GM10847 (cell line): ENCODE results near the gene PLCL2.

Experiments
- POLR2A ChIP-seq: IDR thresholded peaks from 2 replicates; pipeline ENCODE4 v1.6.1; 2011; ENCODE audit not compliant: insufficient read length; ENCODE audit errors: extremely low read depth

PLCL2 gene

DNA sequence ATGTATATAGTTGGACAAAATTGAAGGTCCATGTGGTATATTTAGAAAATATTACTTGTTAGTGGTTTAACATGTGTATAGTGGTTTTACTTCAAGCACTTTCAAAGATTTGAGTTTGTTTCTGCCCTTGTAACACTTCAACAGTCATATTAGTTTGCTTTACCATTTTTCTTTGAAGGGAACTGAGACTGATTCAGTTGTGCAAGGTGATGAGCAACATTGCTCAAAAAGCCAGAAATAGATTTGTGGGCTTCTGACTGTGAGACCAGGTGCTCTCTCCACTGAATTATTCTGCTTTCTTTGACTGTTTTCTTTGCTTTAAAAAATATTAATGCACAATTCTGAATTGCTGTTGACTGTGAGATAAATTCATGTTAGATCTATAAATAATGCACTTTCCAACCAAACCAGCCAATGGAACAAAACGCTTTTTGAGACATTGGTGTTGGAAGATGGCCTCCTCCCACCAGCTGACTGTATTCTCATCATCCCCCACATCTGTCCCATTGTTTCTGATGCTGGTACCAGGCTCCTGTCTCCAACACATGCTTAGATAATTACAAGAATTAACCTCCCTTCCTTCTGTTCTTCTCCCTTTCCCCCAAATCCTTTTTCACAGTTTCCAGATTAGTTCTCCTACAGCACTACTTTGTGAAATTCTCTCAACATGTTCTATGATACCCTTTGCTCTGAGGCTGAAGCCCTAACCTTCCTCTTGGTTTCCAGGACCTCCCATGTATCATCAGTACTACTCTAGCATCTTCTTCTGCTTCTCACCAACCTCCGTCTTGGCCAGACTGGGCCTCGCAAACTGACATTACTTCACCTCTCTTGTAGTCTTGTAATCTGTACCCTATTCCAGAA is 27.9 kb downstream of the PLCL2 start:
- TF ChIP-seq POLR2A, result no peak

DNA sequence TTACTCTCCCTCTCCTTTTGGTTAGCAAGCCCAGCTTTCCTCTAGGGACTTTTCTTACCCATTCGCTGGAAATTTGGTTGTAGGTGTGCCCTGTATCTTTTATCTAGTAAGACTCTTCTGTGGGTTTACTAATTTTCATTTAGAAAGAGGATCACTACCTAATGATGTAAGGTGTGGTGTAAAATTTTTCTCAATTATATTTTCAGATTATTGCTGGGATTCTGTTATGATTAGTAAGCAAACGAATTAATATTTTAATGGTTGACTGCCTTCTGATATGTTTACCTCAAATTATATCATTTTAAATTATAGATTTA is 28.5 kb downstream of the PLCL2 start:
- TF ChIP-seq POLR2A, result no peak

DNA sequence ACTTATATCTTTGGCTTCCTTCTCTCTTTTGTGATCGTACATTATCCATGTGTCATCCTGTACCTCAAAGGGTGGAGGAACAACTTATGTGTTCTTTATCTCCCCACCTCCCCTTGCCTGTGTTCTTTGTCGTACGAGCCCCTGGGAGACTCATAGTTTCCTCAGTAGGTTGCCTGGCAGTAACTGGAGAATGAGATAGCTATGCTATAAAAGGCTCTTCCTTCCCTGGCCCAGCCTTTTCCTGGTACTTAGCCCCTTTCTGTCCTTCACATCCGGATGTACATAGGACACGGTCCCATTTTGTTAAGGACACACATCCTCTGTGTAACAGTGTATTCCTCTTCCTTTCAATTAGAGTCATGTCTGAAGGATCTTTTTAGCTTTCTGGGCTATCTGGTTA is 32.1 kb downstream of the PLCL2 start:
- no peak for TF ChIP-seq POLR2A

DNA sequence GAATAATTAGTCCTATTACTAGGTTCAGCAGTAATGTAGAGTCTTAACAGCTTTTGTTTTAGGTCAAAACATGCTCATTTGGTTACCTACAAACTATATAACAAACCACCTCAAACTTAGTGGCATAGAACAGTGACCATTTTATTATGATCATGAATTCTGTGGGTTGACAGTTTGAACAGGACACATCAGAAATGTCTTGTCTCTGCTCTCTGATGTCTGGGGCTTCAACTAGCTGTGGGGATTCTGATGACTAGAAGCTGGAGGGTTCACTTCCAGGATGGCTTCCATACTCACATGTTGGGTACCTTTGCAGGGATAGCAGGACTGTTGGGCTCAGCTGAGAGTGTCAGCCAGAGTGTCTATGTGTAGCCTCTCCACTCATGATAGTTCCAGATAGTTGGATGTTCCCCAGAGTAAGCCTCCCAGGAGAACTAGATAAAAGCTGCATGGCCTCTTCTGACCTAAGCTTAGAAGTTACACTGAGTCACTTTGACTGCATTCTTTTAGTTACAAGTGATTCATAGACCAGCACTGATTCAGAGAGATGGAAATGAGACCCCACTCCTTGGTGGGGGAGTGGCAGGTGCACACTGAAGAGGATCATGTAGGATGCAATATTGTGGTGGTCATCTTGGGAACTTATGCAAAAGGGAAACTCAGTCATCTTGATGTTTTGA is 32.6 kb downstream of the PLCL2 start:
- no peak for TF ChIP-seq POLR2A

DNA sequence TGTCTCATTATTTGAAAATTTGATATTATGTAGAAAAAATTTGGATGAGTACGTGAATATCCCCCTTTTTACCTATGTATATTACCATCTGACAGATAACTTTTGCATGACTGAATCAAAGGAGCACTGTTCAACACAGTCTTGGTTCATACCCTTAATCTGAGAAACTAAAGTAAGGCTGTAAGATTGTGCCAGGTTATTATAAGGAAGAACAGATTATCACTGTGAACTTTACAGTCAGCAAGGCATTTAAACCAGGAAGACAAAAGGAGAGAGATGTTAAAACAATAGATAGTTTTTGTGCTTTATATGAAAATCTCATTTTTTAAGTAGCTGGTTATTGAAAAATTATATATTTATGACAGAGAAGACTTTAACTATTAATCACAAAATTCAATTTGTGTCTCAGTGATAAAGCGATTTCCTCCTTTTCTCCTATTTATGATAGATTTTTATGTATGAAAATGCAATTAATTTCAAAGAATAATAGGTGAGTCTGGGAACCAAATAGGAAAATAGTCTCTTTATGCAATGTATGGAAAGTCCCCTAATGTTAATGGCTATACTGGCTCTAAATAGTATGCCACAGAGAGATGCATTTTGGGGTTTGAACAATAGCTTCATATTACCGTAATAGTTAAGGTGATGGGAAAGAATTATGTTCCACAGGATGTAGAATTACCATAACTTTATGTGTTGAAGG is 33.4 kb downstream of the PLCL2 start:
- no peak for TF ChIP-seq POLR2A

DNA sequence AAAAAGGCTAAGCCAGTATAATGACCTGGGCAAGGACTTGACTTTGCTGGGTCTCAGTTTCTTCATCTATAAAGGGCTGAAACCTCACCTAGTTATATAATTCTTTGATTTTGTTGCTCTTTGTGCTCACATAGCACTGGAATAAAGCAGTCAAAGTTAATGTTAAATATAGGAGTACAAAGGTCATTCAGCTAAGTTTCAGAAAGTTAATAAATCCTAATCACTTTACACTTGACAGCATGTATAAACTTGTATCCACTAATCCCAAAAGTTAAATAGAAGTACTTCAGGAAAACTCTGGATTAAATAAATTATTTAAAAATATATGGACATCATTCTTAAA is 33.9 kb downstream of the PLCL2 start:
- no peak for TF ChIP-seq POLR2A

DNA sequence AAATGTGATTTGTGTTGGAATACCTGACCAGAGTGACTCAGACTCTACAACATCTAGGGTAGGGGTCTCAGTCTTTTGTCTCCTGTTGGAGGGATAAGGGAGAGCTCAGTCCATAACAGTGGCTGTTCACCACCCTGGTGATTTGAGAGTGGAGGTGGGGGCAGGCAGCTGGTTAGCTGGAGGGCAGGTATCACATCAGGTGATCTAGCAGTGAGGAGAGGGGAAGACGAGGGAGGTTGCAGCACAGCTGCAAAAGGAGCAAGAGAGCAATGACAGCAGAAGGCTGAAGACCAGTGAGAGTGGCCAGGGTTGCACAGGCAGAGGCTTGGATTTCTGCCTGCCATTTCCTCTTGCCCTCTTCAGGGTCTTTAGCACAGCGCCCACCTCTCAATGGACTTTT is 38.4 kb downstream of the PLCL2 start:
- TF ChIP-seq POLR2A, result no peak

DNA sequence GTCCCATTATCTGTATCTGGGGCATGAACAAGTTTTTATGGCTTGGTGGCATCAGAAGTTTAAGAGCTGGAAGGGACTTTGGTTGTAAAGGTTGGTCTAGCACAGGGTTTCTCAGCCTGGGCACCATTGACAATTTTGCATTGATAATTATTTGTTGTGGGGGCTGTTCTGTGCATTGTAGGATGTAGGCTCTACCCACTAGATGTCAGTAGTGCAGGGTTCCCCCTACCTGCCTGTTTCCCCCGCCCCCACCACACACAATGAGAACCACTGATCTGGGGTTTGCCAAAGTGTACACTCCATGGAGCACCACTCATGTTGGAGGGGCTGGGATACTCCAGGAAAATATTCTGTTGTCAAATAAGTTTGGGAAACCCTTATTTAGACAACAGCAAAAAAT is 42.7 kb downstream of the PLCL2 start:
- TF ChIP-seq POLR2A, result no peak

DNA sequence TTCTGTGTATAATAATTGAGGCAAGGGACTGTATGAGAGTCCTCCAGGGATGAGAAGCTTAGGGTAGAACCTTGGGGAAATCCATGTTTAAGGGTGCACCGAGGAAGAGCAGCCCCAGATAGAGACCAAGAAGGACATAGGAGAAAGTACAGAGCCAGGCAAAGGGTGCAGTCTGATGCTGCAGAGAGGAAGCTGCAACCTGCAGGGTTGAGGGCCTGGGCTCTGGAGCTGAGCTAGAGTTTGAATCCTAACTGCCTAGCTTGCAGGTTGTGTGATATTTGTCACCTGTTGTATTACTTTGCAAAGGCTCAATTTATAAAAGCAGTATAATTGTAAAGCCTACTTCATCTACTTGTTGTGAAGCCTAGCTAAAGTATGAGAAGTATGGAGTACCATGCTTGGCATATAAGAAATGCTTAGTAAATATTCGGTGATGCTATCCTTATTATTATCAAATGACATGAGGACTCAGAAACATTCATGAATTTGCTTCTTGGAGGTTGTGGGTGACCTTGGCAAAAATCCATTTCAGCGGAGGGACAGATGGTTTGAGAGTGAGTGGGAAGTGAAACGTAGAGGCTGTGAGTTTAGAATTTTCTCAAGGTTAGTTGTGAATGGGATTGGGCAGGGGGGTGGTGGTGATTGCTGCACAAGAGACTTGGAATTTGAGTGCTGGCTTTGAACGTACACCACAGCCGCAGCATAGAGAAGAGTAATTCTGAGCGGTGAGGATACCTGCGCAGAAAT is 43.8 kb downstream of the PLCL2 start:
- no peak for TF ChIP-seq POLR2A

DNA sequence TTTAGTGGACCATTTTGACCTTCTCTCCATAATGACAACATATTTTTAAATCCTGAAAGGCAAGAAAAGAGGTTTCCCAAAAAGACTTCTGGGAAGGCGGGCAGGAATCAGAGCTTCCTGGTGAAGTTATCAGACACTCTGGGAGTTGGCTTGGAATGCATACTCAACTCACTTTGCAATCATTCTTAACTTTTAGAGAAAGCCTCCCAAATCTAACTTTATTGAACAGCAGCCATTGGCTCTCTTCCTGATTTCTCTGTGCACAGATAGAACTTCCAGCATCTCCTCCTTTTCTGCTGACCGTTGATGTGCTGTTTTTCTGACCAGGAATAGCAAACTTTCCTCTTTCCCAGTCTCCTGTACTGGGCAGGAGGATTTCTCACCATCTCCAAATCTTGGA is 44.6 kb downstream of the PLCL2 start:
- TF ChIP-seq POLR2A, result no peak

DNA sequence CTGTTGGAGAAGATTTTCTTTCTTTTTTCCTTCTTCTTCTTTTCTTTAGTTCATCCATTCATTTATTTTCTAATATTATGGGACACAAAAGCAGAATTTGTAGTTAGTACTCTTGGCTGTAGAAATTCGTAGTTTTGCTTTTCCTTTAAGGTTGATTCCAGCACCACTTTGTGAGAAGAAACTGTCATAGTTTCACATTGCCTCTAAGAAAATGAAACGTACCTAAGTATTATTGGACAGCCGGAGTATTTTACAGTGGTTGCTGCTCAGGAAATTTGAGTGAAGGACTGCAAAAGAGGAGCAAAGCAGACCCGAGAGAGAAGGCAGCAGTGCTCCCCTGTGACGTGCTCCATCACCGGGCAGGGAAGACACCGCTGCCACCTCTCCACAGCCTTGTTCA is 48.1 kb downstream of the PLCL2 start:
- no peak for TF ChIP-seq POLR2A

DNA sequence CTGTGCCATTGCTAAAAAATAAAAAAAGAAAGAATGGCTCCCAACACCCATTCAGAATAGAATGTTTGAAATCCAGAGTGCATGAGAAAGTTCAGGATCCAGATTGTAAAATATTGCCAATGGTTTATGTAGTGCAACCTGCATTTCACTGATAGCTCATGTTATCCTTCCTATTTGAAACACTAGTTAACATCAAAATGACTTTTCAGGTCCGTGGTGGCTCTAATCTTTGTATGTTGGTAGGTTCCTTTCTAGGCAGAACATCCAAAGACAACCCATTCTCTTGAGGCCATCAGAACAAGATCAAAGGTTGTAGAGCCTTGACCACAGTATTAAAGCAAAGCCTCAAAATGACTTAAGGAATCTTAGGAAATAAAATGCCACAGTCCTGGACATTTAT is 51.0 kb downstream of the PLCL2 start:
- TF ChIP-seq POLR2A, result no peak

DNA sequence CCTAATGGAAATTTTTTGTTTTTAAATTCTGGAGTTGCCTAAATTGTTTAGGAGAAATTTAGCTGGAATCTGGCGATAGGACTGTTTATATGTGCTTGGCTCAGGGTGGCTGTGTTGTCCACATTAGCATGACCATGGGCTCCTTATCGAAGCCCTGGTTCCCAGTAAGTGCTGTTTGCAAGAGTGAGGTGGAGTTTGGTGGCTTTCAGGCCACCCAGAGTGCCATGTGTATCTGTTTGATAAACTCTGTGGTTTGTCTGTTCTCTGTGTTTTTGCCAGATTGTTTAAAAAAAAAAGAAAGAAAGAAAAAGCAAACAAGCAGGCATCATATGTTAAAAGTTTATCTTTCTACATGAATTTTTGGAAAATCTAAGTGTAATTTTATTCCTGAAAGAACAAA is 51.5 kb downstream of the PLCL2 start:
- no peak for TF ChIP-seq POLR2A

DNA sequence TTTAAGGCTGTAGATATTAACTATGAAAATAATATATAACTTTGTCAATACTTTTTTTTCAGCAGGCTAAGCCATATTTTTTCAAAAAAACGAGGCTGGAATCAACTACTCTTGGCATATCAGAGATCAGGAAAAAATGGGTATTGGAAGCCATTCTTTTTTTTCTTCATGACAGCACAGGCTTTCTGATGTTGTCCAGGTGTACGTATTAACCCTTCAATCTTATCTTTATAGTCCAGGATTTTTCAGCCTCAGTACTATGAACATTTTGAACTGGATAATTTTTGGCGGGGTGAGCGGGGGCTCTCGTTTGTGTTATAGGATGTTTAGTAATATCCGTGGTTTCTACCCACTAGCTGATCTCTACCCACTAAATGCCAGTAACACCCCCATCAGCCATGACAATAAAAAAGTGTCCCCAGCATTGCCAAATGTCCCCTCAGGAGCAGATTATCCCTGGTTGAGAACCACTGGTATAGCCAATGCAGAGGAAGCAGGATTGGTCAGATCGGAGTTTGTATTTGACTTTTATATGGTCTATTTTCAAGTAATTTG is 52.0 kb downstream of the PLCL2 start:
- TF ChIP-seq POLR2A, result no peak

DNA sequence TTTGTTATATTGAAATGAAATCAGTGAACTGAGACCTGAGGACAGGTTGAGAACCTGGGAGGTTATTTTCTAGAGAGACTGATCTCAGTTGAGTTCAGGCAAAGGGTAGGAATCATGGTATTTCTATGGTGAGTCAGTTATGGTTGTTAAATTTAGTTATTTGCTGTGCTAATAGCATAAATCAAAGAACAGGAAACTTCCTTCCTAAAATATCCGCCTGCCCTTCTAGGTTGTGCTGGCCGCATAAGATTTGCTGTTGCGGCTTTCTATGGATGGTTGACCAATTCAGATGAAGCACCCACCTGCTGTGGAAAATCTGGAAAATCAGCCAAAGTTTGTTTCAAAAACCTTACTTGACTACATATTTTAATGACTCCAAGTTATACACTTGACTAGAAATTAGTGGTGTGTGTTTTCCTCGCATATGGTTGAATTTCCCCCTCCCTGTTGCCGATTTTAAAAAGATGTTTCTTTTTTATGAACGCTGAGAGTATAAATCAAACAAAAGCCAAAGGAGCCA is 52.6 kb downstream of the PLCL2 start:
- TF ChIP-seq POLR2A, result no peak
